Natural killer cell treated with Interleukin-12 subunit alpha and Interleukin-12 subunit beta and Interleukin-15 and Interleukin-18, amount 100 ng/mL, for 72 hours (primary cell): ENCODE measurements around the gene CCSER2. TPM values are rescaled to one million over a fixed set of nuclear protein-coding genes. Genes with fewer than 3 reads are reported as not detected.
"Not testable (repeated sequence)": the region's sequence is repeated elsewhere in the genome, so short reads cannot be mapped to it uniquely, and the experiment has no call there.

ENCODE experiments used
- ATAC-seq, 2 donors: fragments of 150-1000 bp; cut with Tn5 transposase in 1 of 2; sonication (Bioruptor Pico), chemical (Tn5 transposase) in 1 of 2; 2 replicates each; pipeline ENCODE4 v1.10.0; 2021
- DNase-seq: peaks from one replicate; pipeline ENCODE4 v3.0.0; 2022; ENCODE audit warnings: low spot score
- H3K27ac Mint-ChIP-seq, 2 donors: 1 replicate in 1 of 2; 2 replicates in 1 of 2; pipeline ENCODE4 v1.8.0; 2022; ENCODE audit warnings: mixed read lengths in 2 of 2, mild to moderate bottlenecking in 1 of 2, moderate library complexity in 1 of 2
- H3K27me3 Mint-ChIP-seq, 2 donors: 1 replicate in 1 of 2; 2 replicates in 1 of 2; pipeline ENCODE4 v1.8.0; 2022; ENCODE audit warnings: mixed read lengths in 2 of 2
- H3K36me3 Mint-ChIP-seq: one replicate; pipeline ENCODE4 v1.8.0; 2022; ENCODE audit warnings: mixed read lengths
- H3K4me1 Mint-ChIP-seq, 2 donors: 1 replicate in 1 of 2; 2 replicates in 1 of 2; pipeline ENCODE4 v1.8.0; 2022; ENCODE audit warnings: low read depth in 2 of 2, mixed read lengths in 2 of 2, mild to moderate bottlenecking in 1 of 2
- H3K4me3 Mint-ChIP-seq: one replicate; pipeline ENCODE4 v1.8.0; 2022; ENCODE audit warnings: mixed read lengths
- H3K9me3 Mint-ChIP-seq: 2 replicates; pipeline ENCODE4 v1.8.0; 2022; ENCODE audit warnings: mixed read lengths
- total RNA-seq, 2 donors: library from RNA; stranded (reverse); gene quantifications; one replicate each; pipeline ENCODE4 v1.2.3, GENCODE V29; 2022

CCSER2 gene
- total RNA-seq, 2 donors from 2014 or later = 90.4 to 135 TPM

- H3K36me3 Mint-ChIP-seq = peaks cover 10% of the 10 kb centered on the region
- ATAC-seq (no peak), DNase-seq (no peak)
- H3K27me3 Mint-ChIP-seq = no peaks in the 10 kb centered on the region
- no peaks in the 10 kb centered on the region for H3K9me3 Mint-ChIP-seq
- H3K4me3 Mint-ChIP-seq = no peak overlapping the region
- H3K4me1 Mint-ChIP-seq = peaks cover 10 to 11% of the 10 kb centered on the region in 2 donors
- H3K27ac Mint-ChIP-seq = no peak overlapping the region
Measured at GRCh38 chr10:84478679-84479078, 150.3 kb downstream of the CCSER2 start.

- H3K36me3 Mint-ChIP-seq = peaks cover 7% of the 10 kb centered on the region
- DNase-seq (no peak), ATAC-seq (no peak)
- H3K9me3 Mint-ChIP-seq = no peaks in the 10 kb centered on the region
- H3K27ac Mint-ChIP-seq = no peak overlapping the region
- no peaks in the 10 kb centered on the region for H3K27me3 Mint-ChIP-seq
- H3K4me1 Mint-ChIP-seq = peaks cover 23 to 24% of the 10 kb centered on the region in 2 donors
- H3K4me3 Mint-ChIP-seq = no peak overlapping the region
Measured at GRCh38 chr10:84484541-84484940, 156.2 kb downstream of the CCSER2 start.

GRCh38 chr10:84493361-84493760, 165.0 kb downstream of the CCSER2 start:
- peak overlapping the region in 1 of 2 donors; percentile 41 for H3K27ac Mint-ChIP-seq
- ATAC-seq = no peak
- H3K27me3 Mint-ChIP-seq = no peaks in the 10 kb centered on the region
- H3K4me1 Mint-ChIP-seq = peaks cover 35 to 46% of the 10 kb centered on the region in 2 donors
- DNase-seq = no peak
- H3K4me3 Mint-ChIP-seq = no peak overlapping the region
- H3K9me3 Mint-ChIP-seq = no peaks in the 10 kb centered on the region
- H3K36me3 Mint-ChIP-seq = peaks cover 6% of the 10 kb centered on the region

GRCh38 chr10:84493951-84494848, 165.8 kb downstream of the CCSER2 start:
- Mint-ChIP-seq H3K27ac (peak overlapping the region in 1 of 2 donors; percentile 41), H3K27me3 (no peaks in the 10 kb centered on the region), H3K4me1 (peaks cover 27 to 38% of the 10 kb centered on the region in 2 donors), H3K36me3 (peaks cover 6% of the 10 kb centered on the region), H3K9me3 (no peaks in the 10 kb centered on the region), H3K4me3 (no peak overlapping the region)
- DNase-seq (no peak), ATAC-seq (no peak)

GRCh38 chr10:84494849-84495180, 166.4 kb downstream of the CCSER2 start:
- Mint-ChIP-seq H3K4me1 (peaks cover 30 to 35% of the 10 kb centered on the region in 2 donors), H3K27ac (no peak overlapping the region), H3K4me3 (no peak overlapping the region), H3K9me3 (no peaks in the 10 kb centered on the region), H3K36me3 (peaks cover 6% of the 10 kb centered on the region), H3K27me3 (no peaks in the 10 kb centered on the region)
- ATAC-seq (no peak), DNase-seq (no peak)

GRCh38 chr10:84497978-84498377, 169.6 kb downstream of the CCSER2 start:
- no peaks in the 10 kb centered on the region for H3K27me3 Mint-ChIP-seq
- ATAC-seq (no peak), DNase-seq (no peak)
- no peak overlapping the region for H3K4me3 Mint-ChIP-seq
- H3K36me3 Mint-ChIP-seq = no peaks in the 10 kb centered on the region
- H3K27ac Mint-ChIP-seq = no peak overlapping the region
- H3K4me1 Mint-ChIP-seq = peaks cover 28 to 33% of the 10 kb centered on the region in 2 donors
- H3K9me3 Mint-ChIP-seq = no peaks in the 10 kb centered on the region

GRCh38 chr10:84499039-84499438, 170.7 kb downstream of the CCSER2 start:
- not testable (repeated sequence) for H3K27ac Mint-ChIP-seq, H3K27me3 Mint-ChIP-seq, H3K9me3 Mint-ChIP-seq, H3K4me3 Mint-ChIP-seq, H3K36me3 Mint-ChIP-seq, ATAC-seq, DNase-seq
- H3K4me1 Mint-ChIP-seq = peaks cover 22 to 28% of the 10 kb centered on the region in 2 donors

- H3K36me3 Mint-ChIP-seq = no peaks in the 10 kb centered on the region
- DNase-seq (no peak), ATAC-seq (peak in 1 of 2 donors; percentile 43)
- H3K27me3 Mint-ChIP-seq = no peaks in the 10 kb centered on the region
- H3K9me3 Mint-ChIP-seq = no peaks in the 10 kb centered on the region
- H3K4me3 Mint-ChIP-seq = no peak overlapping the region
- H3K4me1 Mint-ChIP-seq = peaks cover 20 to 21% of the 10 kb centered on the region in 2 donors
- peak overlapping the region in 1 of 2 donors; percentile 66 for H3K27ac Mint-ChIP-seq
Measured at GRCh38 chr10:84499846-84500245, 171.5 kb downstream of the CCSER2 start.

- Mint-ChIP-seq H3K27ac (no peak overlapping the region), H3K4me3 (no peak overlapping the region), H3K36me3 (peaks cover 15% of the 10 kb centered on the region), H3K27me3 (no peaks in the 10 kb centered on the region), H3K4me1 (peaks cover 0 to 9% of the 10 kb centered on the region in 2 donors), H3K9me3 (no peaks in the 10 kb centered on the region)
- DNase-seq (no peak), ATAC-seq (no peak)
Measured at GRCh38 chr10:84510121-84510520, 181.7 kb downstream of the CCSER2 start.

GRCh38 chr10:84511106-84511505, 182.7 kb downstream of the CCSER2 start:
- peaks cover 15% of the 10 kb centered on the region for H3K36me3 Mint-ChIP-seq
- peaks cover 0 to 9% of the 10 kb centered on the region in 2 donors for H3K4me1 Mint-ChIP-seq
- no peak overlapping the region for H3K27ac Mint-ChIP-seq
- DNase-seq (no peak), ATAC-seq (no peak)
- H3K4me3 Mint-ChIP-seq = no peak overlapping the region
- H3K9me3 Mint-ChIP-seq = no peaks in the 10 kb centered on the region
- H3K27me3 Mint-ChIP-seq = no peaks in the 10 kb centered on the region

GRCh38 chr10:84511709-84512285, 183.4 kb downstream of the CCSER2 start:
- Mint-ChIP-seq H3K4me1 (peaks cover 0 to 9% of the 10 kb centered on the region in 2 donors), H3K36me3 (peaks cover 15% of the 10 kb centered on the region), H3K27me3 (no peaks in the 10 kb centered on the region), H3K9me3 (no peaks in the 10 kb centered on the region), H3K27ac (no peak overlapping the region), H3K4me3 (no peak overlapping the region)
- no peak for DNase-seq
- ATAC-seq = no peak

GRCh38 chr10:84517554-84517953, 189.2 kb downstream of the CCSER2 start:
- Mint-ChIP-seq H3K27me3 (no peaks in the 10 kb centered on the region), H3K4me3 (no peak overlapping the region), H3K27ac (no peak overlapping the region), H3K9me3 (no peaks in the 10 kb centered on the region), H3K4me1 (peaks cover 0 to 5% of the 10 kb centered on the region in 2 donors), H3K36me3 (peaks cover 15% of the 10 kb centered on the region)
- DNase-seq (no peak), ATAC-seq (no peak)

- DNase-seq (no peak), ATAC-seq (no peak)
- Mint-ChIP-seq H3K4me3 (no peak overlapping the region), H3K9me3 (no peaks in the 10 kb centered on the region), H3K27me3 (no peaks in the 10 kb centered on the region), H3K4me1 (peaks cover 0 to 5% of the 10 kb centered on the region in 2 donors), H3K27ac (no peak overlapping the region), H3K36me3 (peaks cover 3% of the 10 kb centered on the region)
Measured at GRCh38 chr10:84519235-84519634, 190.8 kb downstream of the CCSER2 start.

- H3K9me3 Mint-ChIP-seq = no peaks in the 10 kb centered on the region
- peaks cover 0 to 5% of the 10 kb centered on the region in 2 donors for H3K4me1 Mint-ChIP-seq
- H3K4me3 Mint-ChIP-seq = no peak overlapping the region
- H3K36me3 Mint-ChIP-seq = no peaks in the 10 kb centered on the region
- H3K27ac Mint-ChIP-seq = peak overlapping the region in 1 of 2 donors; percentile 29
- ATAC-seq = no peak
- no peak for DNase-seq
- H3K27me3 Mint-ChIP-seq = no peaks in the 10 kb centered on the region
Measured at GRCh38 chr10:84521013-84521412, 192.6 kb downstream of the CCSER2 start.
